Measurements from ENCODE around the gene VSIG10L.

DNA sequence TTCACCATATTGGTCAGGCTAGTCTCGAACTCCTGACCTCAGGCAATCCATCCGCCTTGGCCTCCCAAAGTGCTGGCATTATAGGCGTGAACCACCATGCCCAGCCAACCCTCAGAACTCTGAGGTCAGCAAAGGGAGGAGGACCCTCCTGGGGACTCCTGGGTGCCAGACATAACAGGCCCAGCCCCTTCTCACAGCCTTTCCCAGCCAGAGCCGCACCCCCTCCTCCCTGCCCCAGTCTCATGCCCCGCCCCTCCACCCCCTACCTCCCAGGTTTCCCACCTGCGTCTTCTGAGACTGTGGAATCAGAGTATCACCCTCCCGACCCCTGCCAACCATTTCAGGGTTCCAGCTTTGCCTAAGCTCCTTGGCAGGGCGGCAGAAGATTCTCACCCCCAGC lies 25.3 kb downstream of the VSIG10L start:
- TF ChIP-seq CTCF (IDR thresholded peaks at IDR 0.05) (no peak), POLR2A (IDR thresholded peaks at IDR 0.05) (no peak)

Measured in body of pancreas (tissue), 4 donors.